DND-41 (cell line): Measurements from ENCODE around the gene CENPN.

Experiments used
- ATAC-seq: fragments of 200-7000 bp; cut with Tn5 transposase; 3 replicates; pipeline ENCODE4 v1.9.1; 2021; ENCODE audit warnings: low read depth; ENCODE audit not compliant: insufficient read depth
- DNase-seq: peaks from one replicate; pipeline ENCODE4 v3.0.0-alpha.2; 2020
- H2AFZ ChIP-seq: 2 replicates; pipeline ENCODE4 v1.6.0; 2012; ENCODE audit warnings: low read depth, low read length
- H3K27ac ChIP-seq: 2 replicates; pipeline ENCODE4 v1.5.1; 2012; ENCODE audit warnings: low read length, inconsistent platforms
- H3K27me3 ChIP-seq: fragments of 200-600 bp; sonication (generic); 2 replicates; pipeline ENCODE4 v1.6.0; 2012; ENCODE audit warnings: low read length, mild to moderate bottlenecking, inconsistent platforms; ENCODE audit not compliant: insufficient read depth, poor library complexity
- H3K36me3 ChIP-seq: 2 replicates; pipeline ENCODE4 v1.5.1; 2012; ENCODE audit warnings: low read length, inconsistent platforms; ENCODE audit not compliant: insufficient read depth
- H3K4me1 ChIP-seq: 2 replicates; pipeline ENCODE4 v1.5.1; 2012; ENCODE audit warnings: mild to moderate bottlenecking, low read length; ENCODE audit not compliant: insufficient read depth
- H3K4me2 ChIP-seq: 2 replicates; pipeline ENCODE4 v1.6.0; 2012; ENCODE audit warnings: mild to moderate bottlenecking, moderate library complexity, low read length, inconsistent platforms; ENCODE audit not compliant: insufficient read depth
- H3K4me3 ChIP-seq, 2 experiments: fragments of 200-600 bp in 1 of 2; shearing (Covaris generic) in 1 of 2; 2 replicates each; pipeline ENCODE4 v1.5.1; 2012 to 2016; ENCODE audit warnings: inconsistent platforms in 2 of 2, low read length in 2 of 2, mild to moderate bottlenecking in 2 of 2, low read depth in 1 of 2, moderate library complexity in 1 of 2
- H3K79me2 ChIP-seq: 2 replicates; pipeline ENCODE4 v1.6.0; 2012; ENCODE audit warnings: low read length, inconsistent platforms; ENCODE audit not compliant: insufficient read depth
- H3K9ac ChIP-seq: 2 replicates; pipeline ENCODE4 v1.6.0; 2012; ENCODE audit warnings: low read depth, mild to moderate bottlenecking, inconsistent platforms, low read length, moderate library complexity
- H3K9me3 ChIP-seq: 2 replicates; pipeline ENCODE4 v1.5.1; 2012; ENCODE audit warnings: low read length, moderate library complexity, mild to moderate bottlenecking, inconsistent platforms; ENCODE audit not compliant: insufficient read depth, severe bottlenecking
- H4K20me1 ChIP-seq: 2 replicates; pipeline ENCODE4 v1.6.0; 2012; ENCODE audit warnings: low read length; ENCODE audit not compliant: insufficient read depth
- CTCF ChIP-seq: IDR thresholded peaks from 2 replicates; pipeline ENCODE4 v1.5.1; 2012; ENCODE audit warnings: borderline replicate concordance, low read length, moderate library complexity, mild to moderate bottlenecking; ENCODE audit not compliant: poor library complexity, severe bottlenecking; ENCODE audit errors: extremely low read depth
- EZH2 ChIP-seq: IDR thresholded peaks from 3 replicates; pipeline ENCODE4 v1.6.1; 2012; ENCODE audit warnings: borderline replicate concordance, low read depth, mild to moderate bottlenecking, moderate library complexity, low read length, inconsistent platforms; ENCODE audit not compliant: severe bottlenecking

CENPN gene

DNA sequence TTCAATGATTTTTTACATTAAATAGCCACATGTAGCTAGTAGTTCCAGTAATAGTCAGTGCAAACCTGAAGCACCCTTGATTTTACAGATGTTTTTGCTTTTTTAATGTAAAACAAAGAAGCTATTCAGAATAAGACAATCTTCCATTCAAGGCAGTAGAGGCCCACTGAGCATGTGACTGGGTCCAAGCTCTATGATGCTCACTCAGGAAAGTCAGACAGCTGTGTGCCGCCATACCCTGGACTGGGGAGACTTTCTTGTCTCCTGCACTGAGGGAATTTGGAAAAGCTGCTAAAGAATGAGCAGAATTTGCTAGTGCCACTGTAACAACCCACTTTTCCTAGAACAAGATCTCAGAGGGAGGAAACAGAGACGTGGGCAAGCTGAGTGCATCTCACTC, 11.5 kb downstream of the CENPN start:
- Histone ChIP-seq H3K36me3 (peaks cover 100% of the 10 kb centered on the region), H3K4me1 (no peaks in the 10 kb centered on the region), H4K20me1 (peaks cover 16% of the 10 kb centered on the region; the same call in 1 of the 2 replicates), H3K9ac (no peak overlapping the region), H3K79me2 (peaks cover 8% of the 10 kb centered on the region; the same call in 1 of the 2 replicates), H3K27ac (no peak overlapping the region), H3K27me3 (no peaks in the 10 kb centered on the region), H3K9me3 (no peaks in the 10 kb centered on the region), H3K4me2 (no peak overlapping the region), H3K4me3 (no peak overlapping the region), H2AFZ (no peak overlapping the region)
- DNase-seq (no peak), ATAC-seq (no peak)
- no peak for TF ChIP-seq CTCF
- no peak for TF ChIP-seq EZH2

GRCh38 chr16:81026429-81026828, 19.4 kb downstream of the CENPN start:
- no peaks in the 10 kb centered on the region for H3K79me2 ChIP-seq
- TF ChIP-seq CTCF: no peak
- no peak for TF ChIP-seq EZH2
- H3K27me3 ChIP-seq: no peaks in the 10 kb centered on the region
- no peaks in the 10 kb centered on the region for H3K4me1 ChIP-seq
- H3K27ac ChIP-seq: no peak overlapping the region
- no peak overlapping the region for H3K9ac ChIP-seq
- no peak overlapping the region for H3K4me2 ChIP-seq
- H3K9me3 ChIP-seq: no peaks in the 10 kb centered on the region
- no peaks in the 10 kb centered on the region for H4K20me1 ChIP-seq
- no peak for DNase-seq
- ATAC-seq: no peak
- no peak overlapping the region for H2AFZ ChIP-seq
- no peak overlapping the region for H3K4me3 ChIP-seq
- peaks cover 89% of the 10 kb centered on the region for H3K36me3 ChIP-seq

GRCh38 chr16:81029930-81030604, 23.1 kb downstream of the CENPN start:
- DNase-seq (no peak), ATAC-seq (no peak)
- Histone ChIP-seq H3K36me3 (peaks cover 52% of the 10 kb centered on the region), H3K9ac (no peak overlapping the region), H4K20me1 (no peaks in the 10 kb centered on the region), H3K4me1 (no peaks in the 10 kb centered on the region), H3K9me3 (no peaks in the 10 kb centered on the region), H2AFZ (no peak overlapping the region), H3K27me3 (no peaks in the 10 kb centered on the region), H3K4me3 (no peak overlapping the region), H3K4me2 (no peak overlapping the region), H3K27ac (no peak overlapping the region), H3K79me2 (no peaks in the 10 kb centered on the region)
- TF ChIP-seq EZH2 (no peak), CTCF (no peak)
